ENCODE results near the gene ZDHHC13. TPM values are rescaled to one million over a fixed set of nuclear protein-coding genes. Genes with fewer than 3 reads are reported as not detected.

ZDHHC13 gene
- total and polyA plus RNA-seq, 9 of the 15 experiments (the other 6 are each of a cell fraction or from before 2014, with no cell fraction given) = 4.7 to 18.6 (median 10.0) TPM

- TF ChIP-seq ATF4 (CRISPR knock-in tag; IDR thresholded peaks at IDR 0.05) = peak; percentile 95
- peak; percentile 26; the same call in 1 of the 2 replicates for TF ChIP-seq SMARCA4 (IDR thresholded peaks at IDR 0.05)
- 0 out of 2 replicates have a peak, but pooled peaks have one; percentile 20 for TF ChIP-seq THRB (CRISPR knock-in tag; conservative IDR thresholded peaks at IDR 0.05)
- TF ChIP-seq CEBPG (CRISPR knock-in tag; IDR thresholded peaks at IDR 0.05) = peak; percentile 83
- peak; percentile 81 to 93 for TF ChIP-seq CEBPG (tag; conservative IDR thresholded peaks at IDR 0.05 in 1 of 2, IDR thresholded peaks at IDR 0.05 in 1 of 2)
Measured at GRCh38 chr11:19173964-19174638, 57.1 kb downstream of the ZDHHC13 start (continued).

DNA sequence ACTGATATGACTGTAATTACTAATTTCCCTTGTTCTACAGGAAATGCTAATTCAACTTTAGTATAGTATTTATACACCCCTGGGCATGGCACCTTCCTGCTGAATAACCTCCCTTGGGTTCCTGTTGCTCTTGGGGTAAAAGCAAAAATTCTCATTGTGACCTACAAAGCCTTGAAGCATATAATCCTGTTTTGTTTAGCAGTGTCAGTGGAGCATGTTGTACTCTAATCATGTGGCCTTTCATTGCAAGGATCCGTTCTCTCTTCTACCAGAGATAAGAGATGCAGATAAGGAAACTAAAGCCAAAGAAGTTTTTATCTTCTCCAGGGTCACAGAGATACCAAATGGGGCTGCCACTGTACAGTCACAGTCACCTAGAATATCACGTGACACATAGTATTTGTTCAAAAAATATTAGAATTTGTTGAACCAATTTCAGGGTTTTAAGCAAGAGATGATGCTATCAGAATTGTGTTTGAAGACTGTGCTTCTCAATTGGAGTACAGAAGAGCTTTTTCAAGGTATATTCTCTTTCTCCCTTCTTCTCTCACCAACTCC is 59.7 kb downstream of the ZDHHC13 start:
- POLR2A ChIA-PET = no interaction called here
- in situ Hi-C loops (cut with MboI) = no loop called here
- H3K4me3 ChIP-seq = no peak overlapping the region
- H3K79me2 ChIP-seq (ENCODE audit: control insufficient read depth, insufficient read depth, low read length) = no peaks in the 10 kb centered on the region
- no peak for DNase-seq (ENCODE audit: extremely low read depth in 1 of 4, low spot score in 3 of 4)
- no TSS peak for BruUV-seq (replicated peaks)
- CTCF ChIA-PET (ENCODE audit: low intra/inter-chr PET ratio) = no interaction called here
- no peak overlapping the region for H3K4me2 ChIP-seq (ENCODE audit: insufficient read depth, low read length)
- FAIRE-seq = no peak
- no peaks in the 10 kb centered on the region for H3K9me1 ChIP-seq (ENCODE audit: control insufficient read depth, insufficient read depth, low read length)
- ATAC-seq = no peak
- H3K27ac ChIP-seq (ENCODE audit: extremely low read depth, low read depth, low read length) = no peak overlapping the region
- H3K9me3 ChIP-seq (replicated peaks; ENCODE audit: control insufficient read depth, insufficient read depth, low read depth, low read length) = no peaks in the 10 kb centered on the region
- no peaks in the 10 kb centered on the region for H4K20me1 ChIP-seq (replicated peaks; ENCODE audit: control insufficient read depth, insufficient read depth, low read length)
- H2AFZ ChIP-seq (ENCODE audit: low read depth, low read length) = no peak overlapping the region
- no peaks in the 10 kb centered on the region for H3K27me3 ChIP-seq (ENCODE audit: control insufficient read depth in 2 of 2, insufficient read depth in 2 of 2, low read length in 2 of 2)
- H3K9ac ChIP-seq (ENCODE audit: insufficient read depth in 1 of 2, low read depth in 2 of 2, low read length in 2 of 2) = no peak overlapping the region
- H3K36me3 ChIP-seq (ENCODE audit: control insufficient read depth, insufficient read depth, low read length) = peaks cover 11% of the 10 kb centered on the region; the same call in 2 of the 3 replicates
- peaks cover 0 to 20% of the 10 kb centered on the region in 2 experiments; a peak in 2 of 5 replicates for H3K4me1 ChIP-seq (replicated peaks in 1 of 2; ENCODE audit: control insufficient read depth in 2 of 2, insufficient read depth in 2 of 2, low read length in 2 of 2)
- intact Hi-C loops (cut with micrococcal nuclease) = no loop called here
- WGBS (ENCODE audit: insufficient coverage, low coverage, missing lambda C conversion rate) = 11% methylated on average over 2 of the region's 2 CpGs
- no peak for TF ChIP-seq LCOR (CRISPR knock-in tag; IDR thresholded peaks at IDR 0.05)
- TF ChIP-seq, protein P1, sequence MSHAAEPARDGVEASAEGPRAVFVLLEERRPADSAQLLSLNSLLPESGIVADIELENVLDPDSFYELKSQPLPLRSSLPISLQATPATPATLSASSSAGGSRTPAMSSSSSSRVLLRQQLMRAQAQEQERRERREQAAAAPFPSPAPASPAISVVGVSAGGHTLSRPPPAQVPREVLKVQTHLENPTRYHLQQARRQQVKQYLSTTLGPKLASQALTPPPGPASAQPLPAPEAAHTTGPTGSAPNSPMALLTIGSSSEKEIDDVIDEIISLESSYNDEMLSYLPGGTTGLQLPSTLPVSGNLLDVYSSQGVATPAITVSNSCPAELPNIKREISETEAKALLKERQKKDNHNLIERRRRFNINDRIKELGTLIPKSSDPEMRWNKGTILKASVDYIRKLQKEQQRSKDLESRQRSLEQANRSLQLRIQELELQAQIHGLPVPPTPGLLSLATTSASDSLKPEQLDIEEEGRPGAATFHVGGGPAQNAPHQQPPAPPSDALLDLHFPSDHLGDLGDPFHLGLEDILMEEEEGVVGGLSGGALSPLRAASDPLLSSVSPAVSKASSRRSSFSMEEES (CRISPR knock-in tag; IDR thresholded peaks at IDR 0.05) = peak; percentile 98
- TF ChIP-seq ZBED1 (IDR thresholded peaks at IDR 0.05) = no peak
- TF ChIP-seq STAT5A (IDR thresholded peaks at IDR 0.05; ENCODE audit: borderline replicate concordance, low read length) = no peak
- TF ChIP-seq SOX6 (IDR thresholded peaks at IDR 0.05) = peak; percentile 45; the same call in 1 of the 2 replicates
- TF ChIP-seq, protein P2, sequence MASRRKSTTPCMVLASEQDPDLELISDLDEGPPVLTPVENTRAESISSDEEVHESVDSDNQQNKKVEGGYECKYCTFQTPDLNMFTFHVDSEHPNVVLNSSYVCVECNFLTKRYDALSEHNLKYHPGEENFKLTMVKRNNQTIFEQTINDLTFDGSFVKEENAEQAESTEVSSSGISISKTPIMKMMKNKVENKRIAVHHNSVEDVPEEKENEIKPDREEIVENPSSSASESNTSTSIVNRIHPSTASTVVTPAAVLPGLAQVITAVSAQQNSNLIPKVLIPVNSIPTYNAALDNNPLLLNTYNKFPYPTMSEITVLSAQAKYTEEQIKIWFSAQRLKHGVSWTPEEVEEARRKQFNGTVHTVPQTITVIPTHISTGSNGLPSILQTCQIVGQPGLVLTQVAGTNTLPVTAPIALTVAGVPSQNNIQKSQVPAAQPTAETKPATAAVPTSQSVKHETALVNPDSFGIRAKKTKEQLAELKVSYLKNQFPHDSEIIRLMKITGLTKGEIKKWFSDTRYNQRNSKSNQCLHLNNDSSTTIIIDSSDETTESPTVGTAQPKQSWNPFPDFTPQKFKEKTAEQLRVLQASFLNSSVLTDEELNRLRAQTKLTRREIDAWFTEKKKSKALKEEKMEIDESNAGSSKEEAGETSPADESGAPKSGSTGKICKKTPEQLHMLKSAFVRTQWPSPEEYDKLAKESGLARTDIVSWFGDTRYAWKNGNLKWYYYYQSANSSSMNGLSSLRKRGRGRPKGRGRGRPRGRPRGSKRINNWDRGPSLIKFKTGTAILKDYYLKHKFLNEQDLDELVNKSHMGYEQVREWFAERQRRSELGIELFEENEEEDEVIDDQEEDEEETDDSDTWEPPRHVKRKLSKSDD (conservative IDR thresholded peaks at IDR 0.05; ENCODE audit: low read length) = no peak
- TF ChIP-seq HNRNPL (IDR thresholded peaks at IDR 0.05; ENCODE audit: low read depth, low read length) = no peak
- TF ChIP-seq ZNF644 (tag; IDR thresholded peaks at IDR 0.05; ENCODE audit: low read depth) = peak; percentile 79; the same call in 1 of the 2 replicates
- TF ChIP-seq CSDE1 (IDR thresholded peaks at IDR 0.05) = no peak
- no peak for TF ChIP-seq HNRNPH1 (optimal IDR thresholded peaks at IDR 0.05; ENCODE audit: low read depth, low read length)

Measured in K562 (cell line).